ENCODE data around the gene SCUBE3. TPM values are rescaled to one million over a fixed set of nuclear protein-coding genes. Genes with fewer than 3 reads are reported as not detected.

Gene SCUBE3
- total and polyA plus RNA-seq, 10 donors, result 0.03 to 0.43 (median 0.11) TPM; not detected in 1

GRCh38 chr6:35199866-35200265 lies 13.9 kb upstream of the SCUBE3 start:
- intact Hi-C loops (cut with DNase I; ENCODE audit: low total_unique reads), result loop anchor here (10.0 kb wide), 1 partner anchor 215 kb away; no protein-coding TSS in a partner anchor
- H3K36me3 ChIP-seq, result no peaks in the 10 kb centered on the region
- H3K27ac ChIP-seq, result no peak overlapping the region
- TF ChIP-seq CTCF (IDR thresholded peaks at IDR 0.05 in 8 of 11, conservative IDR thresholded peaks at IDR 0.05 in 3 of 11), result no peak
- no peak for TF ChIP-seq POLR2A (IDR thresholded peaks at IDR 0.05)
- no peak for TF ChIP-seq POLR2AphosphoS5 (IDR thresholded peaks at IDR 0.05)
- WGBS, 5 donors, result 73 to 90% (median 83%) methylated on average over 2 of the region's 2 CpGs
- no peaks in the 10 kb centered on the region for H3K4me1 ChIP-seq
- no peak for DNase-seq
- H3K4me3 ChIP-seq, result no peak overlapping the region
- H3K9me3 ChIP-seq, result no peaks in the 10 kb centered on the region
- peaks cover 0 to 27% (median 0%) of the 10 kb centered on the region in 7 donors for H3K27me3 ChIP-seq (replicated peaks in 1 of 7)

- TF ChIP-seq POLR2A (IDR thresholded peaks at IDR 0.05), result no peak
- no peak for TF ChIP-seq POLR2AphosphoS5 (IDR thresholded peaks at IDR 0.05)
- no peak for TF ChIP-seq CTCF (IDR thresholded peaks at IDR 0.05 in 8 of 11, conservative IDR thresholded peaks at IDR 0.05 in 3 of 11)
- no peak overlapping the region for H3K4me3 ChIP-seq
- WGBS, 5 donors, result 71 to 87% (median 81%) methylated on average over 6 of the region's 6 CpGs
- DNase-seq, result no peak
- H3K36me3 ChIP-seq, result no peaks in the 10 kb centered on the region
- intact Hi-C loops (cut with DNase I; ENCODE audit: low total_unique reads), result loop anchor here (10.0 kb wide), 1 partner anchor 217 kb away; no protein-coding TSS in a partner anchor
- H3K4me1 ChIP-seq, result no peaks in the 10 kb centered on the region
- H3K27me3 ChIP-seq (replicated peaks in 1 of 7), result peaks cover 0 to 48% (median 0%) of the 10 kb centered on the region in 7 donors
- H3K27ac ChIP-seq, result no peak overlapping the region
- no peaks in the 10 kb centered on the region for H3K9me3 ChIP-seq
Observed at GRCh38 chr6:35202066-35202546, 11.7 kb upstream of the SCUBE3 start.

GRCh38 chr6:35203152-35203670 lies 10.5 kb upstream of the SCUBE3 start:
- no peak overlapping the region for H3K4me3 ChIP-seq
- no peak for TF ChIP-seq CTCF (IDR thresholded peaks at IDR 0.05 in 8 of 11, conservative IDR thresholded peaks at IDR 0.05 in 3 of 11)
- no peak for TF ChIP-seq POLR2AphosphoS5 (IDR thresholded peaks at IDR 0.05)
- TF ChIP-seq POLR2A (IDR thresholded peaks at IDR 0.05), result no peak
- intact Hi-C loops (cut with DNase I; ENCODE audit: low total_unique reads), result loop anchor here (10.0 kb wide), 1 partner anchor 218 kb away; no protein-coding TSS in a partner anchor
- 85 to 91% (median 85%) methylated on average over 7 of the region's 7 CpGs for WGBS, 5 donors
- H3K4me1 ChIP-seq, result no peaks in the 10 kb centered on the region
- H3K27ac ChIP-seq, result no peak overlapping the region
- H3K36me3 ChIP-seq, result no peaks in the 10 kb centered on the region
- no peak for DNase-seq
- H3K9me3 ChIP-seq, result no peaks in the 10 kb centered on the region
- H3K27me3 ChIP-seq (replicated peaks in 1 of 7), result peaks cover 0 to 59% (median 2%) of the 10 kb centered on the region in 7 donors

- Histone ChIP-seq H3K27ac (no peak overlapping the region), H3K9me3 (no peaks in the 10 kb centered on the region), H3K4me1 (no peaks in the 10 kb centered on the region), H3K27me3 (replicated peaks in 1 of 7) (peaks cover 0 to 59% (median 6%) of the 10 kb centered on the region in 7 donors), H3K36me3 (no peaks in the 10 kb centered on the region), H3K4me3 (no peak overlapping the region)
- intact Hi-C loops (cut with DNase I; ENCODE audit: low total_unique reads), result loop anchor here (10.0 kb wide), 1 partner anchor 219 kb away; no protein-coding TSS in a partner anchor
- 34 to 68% (median 45%) methylated on average over 2 of the region's 2 CpGs for WGBS, 5 donors
- DNase-seq, result no peak
- TF ChIP-seq CTCF (IDR thresholded peaks at IDR 0.05 in 8 of 11, conservative IDR thresholded peaks at IDR 0.05 in 3 of 11) (no peak), POLR2A (IDR thresholded peaks at IDR 0.05) (no peak), POLR2AphosphoS5 (IDR thresholded peaks at IDR 0.05) (no peak)
Observed at GRCh38 chr6:35203680-35204079, 10.1 kb upstream of the SCUBE3 start.
